Measurements from ENCODE around the gene TFDP2.
A peak's percentile ranks its signal among the peaks of the same experiment; 100 is the strongest.
"Not testable (repeated sequence)": the region's sequence is repeated elsewhere in the genome, so short reads cannot be mapped to it uniquely, and the experiment has no call there.

Gene TFDP2

GRCh38 chr3:141955175-141955574, 194.2 kb downstream of the TFDP2 start:
- no peak for DNase-seq

- DNase-seq, result no peak
Observed at GRCh38 chr3:141952611-141953010, 196.7 kb downstream of the TFDP2 start.

- no peak for DNase-seq
Observed at GRCh38 chr3:141950572-141951493, 198.5 kb downstream of the TFDP2 start.

GRCh38 chr3:141949972-141950371, 199.4 kb downstream of the TFDP2 start:
- no peak for DNase-seq

GRCh38 chr3:141949399-141949798, 199.9 kb downstream of the TFDP2 start:
- no peak for DNase-seq

GRCh38 chr3:141945726-141946485, 203.4 kb downstream of the TFDP2 start:
- DNase-seq, result no peak

- no peak for DNase-seq
Observed at GRCh38 chr3:141942006-141942405, 207.3 kb downstream of the TFDP2 start.

- no peak for DNase-seq
Observed at GRCh38 chr3:141941093-141941492, 208.3 kb downstream of the TFDP2 start.

- DNase-seq, result peak; percentile 60
Observed at GRCh38 chr3:141940194-141940776, 209.1 kb downstream of the TFDP2 start.

GRCh38 chr3:141939759-141940158, 209.6 kb downstream of the TFDP2 start:
- no peak for DNase-seq

- peak; percentile 9 for DNase-seq
Observed at GRCh38 chr3:141938011-141938500, 211.3 kb downstream of the TFDP2 start.

- DNase-seq, result no peak
Observed at GRCh38 chr3:141934354-141934753, 215.0 kb downstream of the TFDP2 start.

GRCh38 chr3:141933421-141934300, 215.7 kb downstream of the TFDP2 start:
- peak; percentile 16 for DNase-seq

- DNase-seq, result no peak
Observed at GRCh38 chr3:141930801-141931200, 218.5 kb downstream of the TFDP2 start.

GRCh38 chr3:141929341-141929995, 219.9 kb downstream of the TFDP2 start:
- DNase-seq, result no peak

GRCh38 chr3:141928631-141929270, 220.6 kb downstream of the TFDP2 start:
- no peak for DNase-seq

GRCh38 chr3:141926929-141927328, 222.4 kb downstream of the TFDP2 start:
- DNase-seq, result no peak

GRCh38 chr3:141925677-141926076, 223.7 kb downstream of the TFDP2 start:
- DNase-seq, result not testable (repeated sequence)

GRCh38 chr3:141921316-141921715, 228.0 kb downstream of the TFDP2 start:
- peak; percentile 19 for DNase-seq

GRCh38 chr3:141920701-141921100, 228.6 kb downstream of the TFDP2 start:
- peak; percentile 86 for DNase-seq

GRCh38 chr3:141915766-141916165, 233.6 kb downstream of the TFDP2 start:
- no peak for DNase-seq
